ENCODE measurements around the gene TMTC4.
"Not testable (repeated sequence)": the region's sequence is repeated elsewhere in the genome, so short reads cannot be mapped to it uniquely, and the experiment has no call there.

TMTC4 gene, protein sequence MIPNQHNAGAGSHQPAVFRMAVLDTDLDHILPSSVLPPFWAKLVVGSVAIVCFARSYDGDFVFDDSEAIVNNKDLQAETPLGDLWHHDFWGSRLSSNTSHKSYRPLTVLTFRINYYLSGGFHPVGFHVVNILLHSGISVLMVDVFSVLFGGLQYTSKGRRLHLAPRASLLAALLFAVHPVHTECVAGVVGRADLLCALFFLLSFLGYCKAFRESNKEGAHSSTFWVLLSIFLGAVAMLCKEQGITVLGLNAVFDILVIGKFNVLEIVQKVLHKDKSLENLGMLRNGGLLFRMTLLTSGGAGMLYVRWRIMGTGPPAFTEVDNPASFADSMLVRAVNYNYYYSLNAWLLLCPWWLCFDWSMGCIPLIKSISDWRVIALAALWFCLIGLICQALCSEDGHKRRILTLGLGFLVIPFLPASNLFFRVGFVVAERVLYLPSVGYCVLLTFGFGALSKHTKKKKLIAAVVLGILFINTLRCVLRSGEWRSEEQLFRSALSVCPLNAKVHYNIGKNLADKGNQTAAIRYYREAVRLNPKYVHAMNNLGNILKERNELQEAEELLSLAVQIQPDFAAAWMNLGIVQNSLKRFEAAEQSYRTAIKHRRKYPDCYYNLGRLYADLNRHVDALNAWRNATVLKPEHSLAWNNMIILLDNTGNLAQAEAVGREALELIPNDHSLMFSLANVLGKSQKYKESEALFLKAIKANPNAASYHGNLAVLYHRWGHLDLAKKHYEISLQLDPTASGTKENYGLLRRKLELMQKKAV

DNA sequence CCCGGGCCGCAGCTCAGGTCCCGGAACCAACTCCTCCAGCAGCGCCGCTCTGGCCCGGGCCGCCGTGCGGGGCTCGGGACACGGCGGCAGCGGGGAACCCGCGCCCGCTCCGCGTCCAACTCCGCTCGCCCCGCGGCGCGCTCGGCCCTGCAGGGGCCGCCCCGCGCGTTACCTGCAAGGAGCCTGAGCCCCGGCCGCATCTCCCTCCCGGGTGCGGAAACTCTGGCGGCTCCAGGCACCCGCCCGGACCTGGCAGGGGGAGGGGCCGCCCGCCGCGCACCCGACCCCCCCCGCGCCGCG lies at the start of gene TMTC4:
TSS of gene TMTC4 (minus strand) at position 224 of the 300 bp plus-strand sequence. CDS start 4,433 bp downstream, outside the sequence.
- in situ Hi-C loops (cut with HindIII; ENCODE audit: low sequenced_read_pairs), result no loop called here

DNA sequence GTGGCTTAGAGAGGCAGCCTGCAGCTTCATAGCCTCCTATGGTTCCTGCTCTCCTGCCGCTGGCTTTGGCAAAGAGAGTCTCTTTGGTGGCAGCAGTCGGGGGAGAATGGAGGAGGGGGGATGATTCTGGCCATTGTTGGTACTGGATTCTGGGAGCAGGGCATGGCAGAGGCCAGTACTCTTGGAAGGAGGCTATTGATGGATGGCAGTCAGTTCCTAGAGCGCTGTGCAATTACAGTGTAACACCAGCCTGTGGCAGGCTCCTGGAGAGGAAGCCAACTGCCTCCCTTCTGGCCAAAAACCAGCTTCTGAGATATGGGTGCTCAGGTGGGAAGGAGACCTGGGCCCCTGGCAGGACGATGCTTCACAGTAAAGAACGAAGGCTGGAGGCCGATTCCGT lies 47.9 kb upstream of the TMTC4 start:
- in situ Hi-C loops (cut with HindIII; ENCODE audit: low sequenced_read_pairs), result loop anchor here (5.0 kb wide), 1 partner anchor 75 kb away; no protein-coding TSS in a partner anchor

DNA sequence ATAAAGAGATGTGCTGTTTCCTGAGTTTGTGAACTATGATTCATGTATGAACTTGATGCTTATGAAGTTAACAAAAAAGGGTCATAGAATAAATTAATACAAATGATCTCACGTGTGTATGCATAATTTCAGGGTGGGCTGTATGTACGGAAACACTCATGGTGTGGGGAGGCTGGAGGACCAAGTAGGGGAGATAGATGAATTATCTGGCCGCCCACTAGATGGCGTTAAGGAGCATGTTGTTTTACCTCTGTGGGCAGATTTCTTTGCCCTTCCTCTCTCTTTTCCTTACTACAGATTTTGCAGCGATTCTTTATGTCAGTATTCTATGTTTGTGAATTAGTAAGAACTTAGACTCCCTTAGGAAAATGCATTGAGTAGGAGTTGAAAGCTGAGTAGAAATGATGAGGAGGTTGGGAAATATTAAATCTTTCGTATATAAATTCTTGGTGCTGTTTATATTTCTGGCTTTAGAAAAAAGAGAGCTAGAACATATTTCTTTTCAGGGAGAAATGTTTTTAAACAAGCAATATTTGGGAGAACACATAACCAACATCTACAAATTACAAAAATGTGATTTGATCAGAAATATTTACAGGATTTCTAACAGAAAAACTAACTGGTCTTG lies 47.4 kb upstream of the TMTC4 start:
- in situ Hi-C loops (cut with HindIII; ENCODE audit: low sequenced_read_pairs), result loop anchor here (5.0 kb wide), 1 partner anchor 75 kb away; no protein-coding TSS in a partner anchor

DNA sequence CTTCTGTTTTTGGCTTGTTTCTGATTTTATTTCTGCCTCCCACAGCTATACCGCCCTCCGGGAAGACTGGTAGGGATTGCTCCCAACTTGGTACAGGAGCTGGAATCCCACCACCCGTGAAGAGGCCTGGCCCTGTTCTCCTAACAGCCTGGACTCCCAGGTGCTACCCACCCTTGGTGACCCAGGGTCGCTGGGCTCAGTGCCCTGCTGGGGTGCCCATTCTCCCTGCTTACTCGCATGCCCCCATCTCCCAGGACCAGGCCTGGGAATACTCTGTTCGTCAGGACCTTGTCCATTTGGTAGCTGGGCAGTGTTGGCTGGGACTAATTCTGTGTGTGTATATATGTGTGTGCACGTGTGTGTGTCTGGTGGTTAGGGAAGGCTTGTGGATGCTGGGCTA lies 41.0 kb upstream of the TMTC4 start:
- in situ Hi-C loops (cut with HindIII; ENCODE audit: low sequenced_read_pairs), result no loop called here

DNA sequence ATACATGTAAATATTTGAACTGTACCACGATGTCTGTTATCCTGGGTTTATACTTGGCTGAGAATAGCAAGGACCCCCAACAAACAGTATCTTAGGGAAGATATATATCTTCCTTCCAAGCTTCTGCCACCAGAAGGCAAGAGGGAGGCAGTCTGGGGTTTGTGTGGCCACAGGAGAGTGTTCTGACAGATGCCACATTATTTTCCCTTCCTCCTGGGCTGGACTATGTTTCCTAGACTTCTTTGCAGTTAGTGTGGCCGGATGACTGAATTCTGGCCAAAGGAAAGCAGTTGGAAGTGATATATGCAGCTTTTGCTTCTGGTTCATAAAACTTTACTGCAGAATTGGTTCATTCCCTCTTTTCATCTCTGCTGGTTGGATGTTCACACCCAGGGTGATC lies 39.9 kb upstream of the TMTC4 start:
- in situ Hi-C loops (cut with HindIII; ENCODE audit: low sequenced_read_pairs), result no loop called here

DNA sequence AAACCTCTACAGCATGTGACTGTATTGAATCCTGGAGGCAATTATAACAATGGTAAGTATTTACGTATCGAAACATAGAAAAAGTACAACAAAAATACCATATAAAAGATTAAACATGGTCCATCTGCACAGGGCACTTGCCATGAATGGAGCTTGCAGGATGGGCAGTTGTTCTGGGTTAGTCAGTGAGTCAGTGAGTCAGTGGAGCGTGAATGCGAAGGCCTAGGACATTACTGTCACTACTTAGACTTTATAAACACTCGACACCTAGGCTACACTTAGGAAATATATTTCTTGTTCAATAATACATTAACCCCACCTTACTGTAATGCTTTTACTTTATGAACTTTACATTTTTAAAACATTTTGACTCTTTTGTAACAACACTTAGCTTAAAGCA lies 35.6 kb upstream of the TMTC4 start:
- in situ Hi-C loops (cut with HindIII; ENCODE audit: low sequenced_read_pairs), result no loop called here

GRCh38 chr13:100707818-100708740 lies 33.5 kb upstream of the TMTC4 start:
- in situ Hi-C loops (cut with HindIII; ENCODE audit: low sequenced_read_pairs), result no loop called here

- in situ Hi-C loops (cut with HindIII; ENCODE audit: low sequenced_read_pairs), result not testable (repeated sequence)
Measured at GRCh38 chr13:100698331-100698730, 23.7 kb upstream of the TMTC4 start.

- in situ Hi-C loops (cut with HindIII; ENCODE audit: low sequenced_read_pairs), result no loop called here
Measured at GRCh38 chr13:100695509-100695773, 20.8 kb upstream of the TMTC4 start.

DNA sequence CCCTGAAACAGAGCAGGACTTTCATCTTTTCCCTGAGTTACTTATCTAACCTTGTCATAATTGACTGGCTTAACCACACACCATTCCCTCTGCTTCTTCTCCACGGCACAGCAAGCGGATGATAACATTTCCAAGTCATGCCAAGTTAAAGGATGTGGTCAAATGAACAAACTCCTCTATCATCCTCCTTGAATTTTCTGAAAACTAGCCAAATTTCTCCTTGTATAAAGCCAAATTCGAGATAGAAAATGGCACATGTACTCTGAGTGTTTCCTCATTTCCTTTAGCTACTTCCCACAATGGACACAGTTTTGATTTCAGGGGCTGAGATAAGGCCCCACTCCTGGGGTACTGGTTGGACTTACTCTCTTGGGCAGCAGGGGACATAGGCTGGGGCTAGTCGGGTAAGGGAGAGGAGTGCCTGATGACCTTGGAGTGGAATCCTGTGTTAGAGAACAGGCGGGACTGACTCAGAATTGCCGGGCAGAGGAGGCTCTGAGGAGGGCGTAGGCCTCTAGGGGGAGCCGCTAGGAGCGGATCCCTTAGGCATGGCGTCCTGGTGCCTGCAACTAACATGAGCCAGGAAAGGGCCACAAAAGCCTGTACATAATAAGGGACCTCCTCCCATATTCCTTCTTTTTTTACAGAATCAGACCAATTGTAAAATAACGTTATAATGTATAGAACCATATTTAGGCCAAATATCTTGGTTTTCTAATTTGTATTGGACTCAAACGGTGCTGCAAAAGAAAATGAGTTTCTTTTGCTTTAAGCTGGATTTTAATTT lies 20.3 kb upstream of the TMTC4 start:
- in situ Hi-C loops (cut with HindIII; ENCODE audit: low sequenced_read_pairs), result no loop called here

DNA sequence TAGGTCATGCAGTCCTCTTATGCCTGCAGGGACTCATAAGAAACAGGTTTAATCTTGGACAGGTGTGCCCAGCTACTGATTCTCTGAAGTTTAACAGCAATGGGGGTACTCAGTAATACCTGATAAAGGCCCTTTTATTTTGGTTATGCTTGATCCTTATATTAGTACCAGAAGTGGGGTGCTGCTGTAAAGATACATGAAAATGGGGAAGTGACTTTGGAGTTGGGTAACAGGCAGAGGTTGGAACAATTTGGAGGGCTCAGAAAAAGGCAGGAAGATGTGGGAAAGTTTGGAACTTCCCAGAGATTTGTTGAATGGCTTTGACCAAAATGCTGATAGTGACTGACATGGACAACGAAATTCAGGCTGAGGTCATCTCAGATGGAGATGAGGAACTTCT lies 14.6 kb upstream of the TMTC4 start:
- in situ Hi-C loops (cut with HindIII; ENCODE audit: low sequenced_read_pairs), result no loop called here

GRCh38 chr13:100680131-100680530 lies 5.5 kb upstream of the TMTC4 start:
- in situ Hi-C loops (cut with HindIII; ENCODE audit: low sequenced_read_pairs), result no loop called here

- in situ Hi-C loops (cut with HindIII; ENCODE audit: low sequenced_read_pairs), result not testable (repeated sequence)
Measured at GRCh38 chr13:100677128-100677527, 2.5 kb upstream of the TMTC4 start.

DNA sequence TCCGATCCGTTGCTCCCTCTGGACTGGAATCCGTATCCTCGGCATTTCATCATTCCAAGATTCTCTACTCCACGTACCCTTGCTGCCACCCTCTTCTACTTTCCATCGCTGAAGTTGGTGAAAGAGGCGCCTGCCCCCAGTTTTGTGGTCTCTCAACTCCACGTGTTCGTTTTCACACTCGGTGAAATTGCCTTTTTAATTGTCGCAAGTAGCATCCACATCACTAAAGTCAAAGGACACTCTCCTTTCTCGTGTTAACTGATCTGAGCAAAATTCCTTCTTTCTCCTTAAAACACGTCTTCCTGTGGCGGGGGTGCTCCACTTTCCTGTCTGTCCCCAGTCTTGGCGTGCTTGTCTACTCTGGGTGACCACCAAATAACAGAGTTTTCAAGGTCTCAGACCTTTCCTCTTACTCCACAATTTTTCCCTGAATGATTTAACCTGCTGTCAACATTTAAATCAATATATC lies 1.1 kb upstream of the TMTC4 start:
- in situ Hi-C loops (cut with HindIII; ENCODE audit: low sequenced_read_pairs), result no loop called here

GRCh38 chr13:100674872-100675660 lies 471 bp upstream of the TMTC4 start:
- in situ Hi-C loops (cut with HindIII; ENCODE audit: low sequenced_read_pairs), result no loop called here

- in situ Hi-C loops (cut with HindIII; ENCODE audit: low sequenced_read_pairs), result no loop called here
Measured at GRCh38 chr13:100673713-100674571, 653 bp downstream of the TMTC4 start.

DNA sequence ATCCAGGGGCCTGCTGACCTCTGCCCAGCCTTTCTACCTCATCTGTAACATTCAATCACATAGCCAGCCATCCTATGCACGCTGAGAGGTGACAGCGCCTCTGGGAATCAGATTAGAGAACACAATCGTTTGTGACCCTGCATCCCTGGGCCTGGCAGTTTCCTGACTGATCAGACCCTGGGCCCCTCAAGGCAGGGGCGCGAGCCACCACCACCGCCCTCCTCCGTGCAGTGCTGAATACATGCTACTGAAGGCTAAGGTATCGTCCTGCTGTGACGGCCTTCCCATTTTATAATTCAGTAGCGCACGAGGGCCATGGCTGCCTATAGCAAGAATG lies 1.3 kb downstream of the TMTC4 start:
- in situ Hi-C loops (cut with HindIII; ENCODE audit: low sequenced_read_pairs), result no loop called here

GRCh38 chr13:100671389-100672182 lies 3.0 kb downstream of the TMTC4 start:
- in situ Hi-C loops (cut with HindIII; ENCODE audit: low sequenced_read_pairs), result no loop called here
